DMS 273 (cell line): ENCODE measurements around the gene LYSMD2.
A peak's percentile ranks its signal among the peaks of the same experiment; 100 is the strongest.

ENCODE experiments used
- DNase-seq: peaks from one replicate; lab custom pipeline; 2025; ENCODE audit not compliant: unreplicated experiment; lab: John Stamatoyannopoulos, UW

The LYSMD2 gene

DNA sequence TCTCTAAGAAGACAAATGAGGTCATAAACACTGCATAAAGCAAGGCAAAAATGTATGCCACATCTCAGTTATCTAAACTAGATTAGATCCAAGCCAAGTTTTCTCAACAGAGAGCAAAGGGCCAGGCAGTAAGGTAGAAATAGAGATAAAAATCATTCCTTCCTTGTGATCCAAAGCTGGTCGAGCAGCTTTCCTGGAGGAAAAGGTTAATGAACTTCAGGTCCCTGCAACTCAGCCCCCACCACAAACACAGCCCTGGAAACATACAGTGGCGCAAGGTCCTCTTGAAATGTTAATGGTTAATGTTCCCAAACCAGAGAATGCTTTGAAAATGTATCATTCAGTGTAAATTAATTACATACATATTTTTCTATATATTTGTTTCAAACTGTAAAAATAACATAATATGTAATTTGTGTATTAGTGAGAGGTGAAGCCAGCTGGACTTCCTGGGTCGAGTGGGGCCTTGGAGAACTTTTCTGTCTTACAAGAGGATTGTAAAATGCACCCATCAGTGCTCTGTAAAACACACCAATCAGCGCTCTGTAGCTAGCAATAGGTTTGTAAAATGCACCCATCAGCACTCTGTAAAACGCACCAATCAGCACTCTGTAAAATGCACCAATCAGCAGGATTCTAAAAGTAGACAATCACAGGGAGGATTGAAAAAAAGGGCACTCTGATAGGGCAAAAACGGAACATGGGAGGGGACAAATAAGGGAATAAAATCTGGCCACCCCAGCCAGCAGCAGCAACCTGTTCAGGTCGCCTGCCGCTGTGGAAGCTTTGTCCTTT lies 17.1 kb downstream of the LYSMD2 start:
- DNase-seq, result no peak

DNA sequence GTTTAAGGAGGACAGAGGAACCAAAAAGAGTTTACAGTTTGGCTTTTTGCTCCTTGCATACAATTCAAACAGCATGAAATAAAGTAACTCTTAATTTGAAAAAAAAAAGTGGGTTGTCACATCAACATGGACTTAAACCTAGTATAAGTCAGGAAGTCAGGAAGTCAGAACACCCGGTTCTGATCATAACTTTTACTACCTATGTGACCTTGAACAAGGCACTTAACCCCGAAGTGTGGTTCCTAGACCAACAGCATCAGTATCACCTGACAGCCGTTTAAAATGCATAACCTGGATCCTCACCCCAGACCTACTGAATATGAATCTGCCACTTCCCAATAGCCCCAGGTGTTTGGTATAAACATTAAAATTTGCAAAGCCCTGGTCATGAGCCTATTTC lies 18.7 kb downstream of the LYSMD2 start:
- DNase-seq, result no peak

DNA sequence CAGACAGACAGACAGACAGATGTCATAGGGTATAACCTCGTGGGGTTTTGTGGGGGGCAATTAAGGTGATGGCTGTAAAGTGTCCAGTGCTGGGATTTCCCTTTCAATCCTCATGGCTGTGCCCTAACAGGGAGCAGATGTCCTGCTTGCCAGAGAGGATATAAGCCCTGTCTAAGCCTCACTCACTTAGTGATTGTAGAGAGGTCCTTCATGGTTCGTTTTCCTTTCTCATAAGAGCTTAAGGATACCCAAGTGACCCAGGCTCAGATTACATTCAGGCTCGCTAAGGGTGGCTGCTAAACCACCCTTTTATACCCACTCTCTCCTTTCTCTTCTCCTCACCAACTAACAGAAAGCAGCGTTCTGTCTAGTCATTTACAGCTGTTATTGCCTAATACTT lies 19.2 kb downstream of the LYSMD2 start:
- DNase-seq, result peak; percentile 12

DNA sequence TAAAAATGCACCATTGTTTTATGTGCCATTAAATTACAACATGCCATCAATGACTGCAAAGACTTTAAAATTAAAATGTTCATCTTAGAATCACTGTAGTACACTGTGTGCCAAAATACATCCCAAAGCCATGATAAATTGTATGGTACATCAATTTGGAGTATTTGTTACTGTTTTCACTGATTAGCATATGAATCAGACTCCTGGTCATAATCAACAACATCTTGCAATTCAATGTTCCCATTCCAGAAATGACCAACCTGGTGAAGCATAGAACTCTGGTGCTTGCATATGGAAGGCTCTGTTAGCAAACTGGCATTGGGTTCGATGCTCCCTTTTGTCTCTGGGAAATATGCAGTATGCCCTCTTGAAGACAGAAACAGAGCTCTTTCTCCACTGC lies 22.5 kb downstream of the LYSMD2 start:
- no peak for DNase-seq

DNA sequence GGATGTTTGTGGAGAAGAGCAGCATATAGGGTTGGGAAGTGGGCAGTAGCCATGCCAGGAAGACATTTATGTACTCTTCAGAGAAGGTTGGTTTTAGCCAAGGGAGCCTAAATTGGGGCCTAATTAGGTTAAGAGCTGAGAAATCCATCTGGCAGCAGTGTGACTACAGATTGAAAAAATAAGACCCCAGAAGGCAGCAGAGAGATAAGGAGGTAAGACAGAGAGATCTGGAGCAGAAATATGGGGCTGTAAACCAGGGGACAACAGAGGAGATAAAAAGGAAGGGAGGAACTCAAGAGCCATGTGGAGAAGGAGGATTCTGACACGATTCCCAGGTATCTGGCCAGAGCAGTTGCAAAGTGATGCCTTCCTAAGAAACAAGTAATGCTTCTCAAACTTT lies 23.3 kb downstream of the LYSMD2 start:
- DNase-seq, result no peak

DNA sequence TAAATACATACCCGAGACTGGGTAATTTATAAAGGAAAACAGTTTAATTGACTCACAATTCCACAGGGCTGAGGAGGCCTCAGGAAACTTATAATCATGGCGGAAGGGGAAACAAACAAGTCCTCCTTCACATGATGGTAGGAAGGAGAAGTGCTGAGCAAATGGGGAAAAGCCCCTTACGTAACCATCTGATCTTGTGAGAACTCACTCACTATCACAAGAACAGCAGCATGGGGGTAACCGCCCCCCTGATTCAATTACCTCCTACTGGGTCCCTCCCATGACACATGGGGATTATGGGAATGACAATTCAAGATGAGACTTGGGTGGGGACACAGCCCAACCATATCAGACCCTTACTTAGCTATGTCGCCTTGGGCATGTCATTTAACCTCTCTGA lies 28.4 kb downstream of the LYSMD2 start:
- DNase-seq, result no peak

DNA sequence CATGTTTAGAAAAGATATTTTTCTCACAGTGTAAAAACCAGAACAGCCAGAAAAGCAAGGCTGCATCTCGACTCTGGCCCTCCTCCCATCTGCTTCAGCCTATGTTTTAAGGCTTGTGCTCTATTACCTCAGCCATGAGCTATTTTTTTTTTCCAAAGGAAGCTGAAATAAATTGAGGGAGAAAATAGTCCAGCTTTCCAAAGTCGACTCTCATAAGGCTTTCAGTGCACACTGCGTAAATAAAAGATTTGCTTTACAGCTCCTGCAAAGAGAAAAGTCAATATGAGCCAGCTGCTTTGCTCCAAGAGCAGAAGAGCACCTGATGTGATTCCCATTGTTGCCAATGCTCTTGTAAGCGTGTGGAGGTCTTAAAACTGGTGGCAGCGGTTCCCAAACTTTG lies 29.4 kb downstream of the LYSMD2 start:
- DNase-seq, result peak; percentile 5

DNA sequence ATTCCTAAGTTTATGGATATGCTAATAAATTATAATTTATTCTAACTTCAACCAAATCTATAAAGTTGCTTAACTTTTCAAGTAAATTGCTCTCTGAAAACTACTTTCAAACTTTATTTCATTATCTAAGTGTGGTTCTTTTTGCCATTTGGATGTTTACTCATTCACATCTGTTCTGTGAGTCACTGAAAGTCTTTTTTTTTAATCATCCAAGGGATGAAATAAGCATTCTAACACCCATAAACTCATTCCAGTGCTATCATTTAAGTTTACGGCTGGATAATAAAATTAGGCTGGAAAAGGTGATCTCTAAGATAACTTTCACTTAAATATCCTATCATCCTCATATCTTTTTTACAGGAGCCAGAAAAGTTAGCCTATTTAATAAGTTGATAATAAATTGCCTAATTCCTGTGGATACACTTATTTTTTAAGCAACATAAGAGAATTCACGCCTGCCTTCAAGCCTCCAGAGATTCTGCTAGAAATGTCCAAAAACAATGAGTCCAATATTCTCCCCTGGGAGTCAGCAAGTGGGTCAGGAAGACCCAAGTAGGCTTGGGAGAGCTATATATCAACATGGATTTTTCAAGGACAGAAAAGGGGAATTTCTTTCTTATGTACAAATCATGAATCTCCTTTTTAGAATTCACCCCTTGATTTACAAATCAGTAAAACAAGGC lies 30.4 kb downstream of the LYSMD2 start:
- no peak for DNase-seq

DNA sequence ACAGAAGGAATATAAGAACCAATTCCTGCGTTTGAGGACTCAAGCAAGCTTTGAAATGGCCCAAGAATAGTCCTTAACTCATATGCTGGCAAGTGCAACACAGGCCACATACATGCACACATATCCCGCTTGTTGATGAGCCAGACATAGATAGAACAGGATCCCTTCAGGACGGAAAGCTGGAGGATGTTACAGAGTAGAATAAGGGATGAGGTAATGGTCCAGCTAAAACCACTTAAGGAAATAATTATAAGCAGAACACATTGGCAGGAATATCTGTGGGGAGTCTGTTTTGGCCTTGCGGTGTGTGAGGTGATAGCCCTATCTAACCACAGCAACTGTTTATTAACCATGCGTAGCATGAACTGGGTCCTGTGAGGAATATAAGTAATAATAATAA lies 31.2 kb downstream of the LYSMD2 start:
- DNase-seq, result no peak

DNA sequence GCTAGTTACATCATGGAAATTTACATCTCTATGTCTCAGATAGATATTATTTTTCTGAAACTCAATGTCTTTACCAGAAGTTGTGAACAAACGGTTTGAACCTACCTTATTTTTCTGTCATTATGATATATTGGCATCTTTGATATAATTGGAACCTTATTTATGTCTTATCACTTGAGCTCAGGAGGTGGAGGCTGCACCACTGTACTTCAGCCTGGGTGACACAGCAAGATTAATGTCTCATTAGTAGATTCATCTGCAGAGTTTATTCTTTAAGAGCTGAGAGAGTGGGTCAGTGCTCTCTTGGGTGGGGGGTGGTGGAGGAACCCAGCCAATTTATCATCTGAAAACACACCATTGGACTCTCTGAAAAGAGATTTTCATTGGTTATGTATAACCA lies 34.7 kb downstream of the LYSMD2 start:
- no peak for DNase-seq

DNA sequence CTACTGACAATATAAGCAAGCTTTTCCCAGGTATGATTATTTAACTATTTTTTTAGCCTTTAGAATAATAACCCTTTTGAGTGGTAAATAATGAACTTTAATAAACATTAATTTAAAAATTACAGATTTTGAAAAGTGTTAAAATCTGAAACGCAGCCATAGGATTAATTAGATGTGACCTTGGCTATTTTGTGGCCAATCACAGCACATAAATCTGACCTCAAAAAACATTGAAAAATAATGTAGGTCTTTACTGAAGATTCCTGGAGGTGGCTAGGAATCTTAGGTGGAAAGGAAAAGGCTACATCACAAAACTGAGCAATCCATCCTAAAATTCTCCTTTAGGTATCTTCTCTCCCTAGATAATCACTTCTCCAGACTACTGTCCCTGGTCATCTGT lies 38.1 kb downstream of the LYSMD2 start:
- DNase-seq, result no peak

DNA sequence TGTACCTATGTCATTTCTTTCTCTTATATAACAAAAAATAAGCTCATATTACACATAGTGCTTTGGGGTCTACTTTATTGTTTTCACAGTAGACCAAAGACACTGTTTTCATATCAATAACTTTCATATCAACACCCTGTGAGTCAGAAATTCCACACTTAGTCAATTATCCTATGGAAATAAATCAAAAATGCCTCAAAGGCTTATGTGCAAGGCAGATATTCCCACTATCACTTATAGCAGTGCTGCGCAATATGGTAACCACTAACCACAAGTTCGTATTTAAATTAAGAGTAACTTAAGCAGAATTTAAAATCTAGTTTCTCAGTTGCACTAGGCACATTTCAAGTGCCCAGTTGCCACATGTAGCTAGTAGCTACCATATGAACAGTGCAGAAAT lies 40.3 kb downstream of the LYSMD2 start:
- no peak for DNase-seq

DNA sequence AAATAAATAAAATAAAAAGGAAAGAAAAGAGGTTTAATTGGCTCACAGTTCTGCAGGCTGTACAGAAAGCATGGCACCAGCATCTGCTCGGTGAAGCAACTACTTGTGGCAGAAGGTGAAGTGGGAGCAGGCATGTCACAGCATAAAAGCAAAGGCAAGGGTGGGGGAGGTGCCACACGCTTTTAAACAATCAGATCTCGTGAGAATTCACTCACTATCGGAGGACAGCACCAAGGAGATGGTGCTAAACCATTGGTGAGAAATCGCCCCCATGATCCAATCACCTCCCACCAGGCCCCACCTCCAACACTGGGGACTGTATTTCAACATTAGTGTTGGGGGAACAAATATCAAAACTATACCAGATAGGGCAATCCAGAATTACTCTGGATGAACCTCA lies 40.9 kb downstream of the LYSMD2 start:
- DNase-seq, result peak; percentile 16

DNA sequence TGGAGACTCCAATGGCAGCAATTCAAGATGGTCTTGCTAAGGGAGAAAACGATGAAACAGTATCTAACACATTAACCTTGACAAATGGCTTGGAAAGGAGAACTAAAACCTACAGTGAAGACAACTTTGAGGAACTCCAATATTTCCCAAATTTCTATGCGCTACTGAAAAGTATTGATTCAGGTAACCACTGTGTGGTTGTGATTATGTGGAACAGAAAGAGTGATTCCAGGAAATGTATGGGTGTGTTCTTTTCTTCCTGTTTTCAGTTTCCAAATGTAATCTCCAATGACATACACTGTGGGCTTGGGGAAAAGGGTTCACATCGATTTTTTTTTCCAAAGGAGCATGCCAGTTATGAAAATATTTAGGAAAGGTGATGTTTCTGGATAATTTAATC lies 45.3 kb downstream of the LYSMD2 start:
- no peak for DNase-seq

DNA sequence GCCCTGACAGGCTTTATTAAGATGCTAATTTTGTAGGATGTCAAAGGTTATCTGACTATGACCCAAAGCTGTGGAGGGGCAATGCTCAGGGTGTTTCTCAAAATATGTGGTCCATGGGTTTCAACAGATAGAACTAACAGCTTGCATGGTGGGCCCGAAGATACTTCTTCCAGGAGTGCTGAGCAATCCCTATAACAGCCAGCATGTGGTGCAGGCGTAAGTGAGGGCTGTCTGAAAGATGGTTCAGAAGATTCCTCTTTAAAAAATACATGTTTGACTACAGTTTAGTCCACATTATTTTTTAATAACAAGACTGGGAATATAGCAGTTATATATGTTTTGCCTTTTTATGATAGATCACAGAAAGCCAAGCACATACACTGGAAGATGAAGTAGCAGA lies 48.6 kb downstream of the LYSMD2 start:
- DNase-seq, result peak; percentile 26

DNA sequence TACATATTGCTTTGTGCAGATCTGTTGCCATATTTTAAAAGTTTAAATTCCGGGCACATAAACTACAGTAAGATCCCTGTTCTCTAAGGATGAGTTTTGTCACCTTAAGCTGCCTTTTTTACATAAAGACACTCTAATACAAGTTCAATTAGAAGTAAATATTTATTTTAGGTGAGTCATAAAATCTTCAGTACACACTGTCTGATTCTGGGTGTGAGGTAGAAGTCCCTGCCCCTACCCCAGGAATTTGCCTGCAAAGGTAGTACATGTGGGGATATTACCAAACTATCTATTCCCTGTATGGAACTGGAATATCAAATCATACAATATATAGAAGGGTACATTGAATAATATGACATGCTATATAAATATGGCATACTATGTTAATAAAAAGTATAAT lies 49.9 kb downstream of the LYSMD2 start:
- DNase-seq, result no peak

DNA sequence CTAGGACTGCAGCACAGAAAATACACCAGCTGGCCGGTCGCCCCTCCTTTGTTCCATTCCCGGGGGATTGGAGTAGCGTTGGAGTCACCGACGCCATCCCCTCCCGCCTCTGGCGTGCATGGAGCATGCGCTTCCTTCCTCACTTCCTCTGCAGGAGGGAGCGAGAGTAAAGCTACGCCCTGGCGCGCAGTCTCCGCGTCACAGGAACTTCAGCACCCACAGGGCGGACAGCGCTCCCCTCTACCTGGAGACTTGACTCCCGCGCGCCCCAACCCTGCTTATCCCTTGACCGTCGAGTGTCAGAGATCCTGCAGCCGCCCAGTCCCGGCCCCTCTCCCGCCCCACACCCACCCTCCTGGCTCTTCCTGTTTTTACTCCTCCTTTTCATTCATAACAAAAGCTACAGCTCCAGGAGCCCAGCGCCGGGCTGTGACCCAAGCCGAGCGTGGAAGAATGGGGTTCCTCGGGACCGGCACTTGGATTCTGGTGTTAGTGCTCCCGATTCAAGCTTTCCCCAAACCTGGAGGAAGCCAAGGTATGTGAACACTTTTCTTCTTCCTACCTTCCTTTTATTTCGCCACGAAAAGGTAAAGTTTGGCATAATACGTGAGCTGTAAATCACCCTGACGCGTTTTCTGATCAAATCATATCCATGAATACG lies 56.0 kb downstream of the LYSMD2 start, which contains the start of gene SCG3:
TSS of gene SCG3 (plus strand) at position 201 of the 661 bp plus-strand sequence. CDS start at position 454, 253 bp downstream.
- peak; percentile 90 for DNase-seq

DNA sequence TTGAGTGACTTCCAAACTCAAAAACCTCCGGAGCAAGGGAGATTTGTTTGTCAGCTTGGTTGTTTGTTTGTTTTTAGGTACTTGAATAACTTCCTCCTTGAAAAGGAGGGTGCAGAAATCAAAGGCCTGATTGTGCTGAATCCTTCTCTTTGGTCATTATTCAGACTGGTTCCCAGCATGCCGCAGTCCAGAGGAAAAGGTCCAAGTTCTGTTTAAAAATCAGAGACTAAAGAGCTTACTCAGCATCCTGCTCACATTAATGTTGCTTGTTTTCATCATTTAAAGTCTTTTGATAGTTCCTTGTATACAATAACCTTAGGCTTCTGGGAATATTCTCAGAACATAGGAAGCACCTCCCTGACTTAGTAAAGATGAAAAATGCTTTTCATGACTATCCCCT lies 57.1 kb downstream of the LYSMD2 start:
- no peak for DNase-seq

DNA sequence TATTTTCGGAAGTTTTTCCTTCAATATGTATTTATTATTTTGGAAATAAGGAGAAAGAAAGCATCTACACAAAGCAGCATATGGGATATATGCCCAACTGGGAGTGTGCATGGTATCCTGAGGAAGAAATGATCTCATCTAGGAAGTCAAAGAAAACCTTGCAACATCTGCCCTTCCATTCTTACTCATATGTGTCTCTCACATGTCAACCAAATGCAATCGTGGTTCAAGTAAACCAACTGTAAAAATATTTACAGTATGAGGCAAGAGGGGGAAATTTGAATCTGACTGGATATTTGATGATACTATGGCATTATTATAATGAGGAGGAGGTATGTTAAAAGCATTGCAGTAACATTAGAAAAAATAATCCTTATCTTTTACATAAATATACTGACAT lies 59.4 kb downstream of the LYSMD2 start:
- peak; percentile 16 for DNase-seq

DNA sequence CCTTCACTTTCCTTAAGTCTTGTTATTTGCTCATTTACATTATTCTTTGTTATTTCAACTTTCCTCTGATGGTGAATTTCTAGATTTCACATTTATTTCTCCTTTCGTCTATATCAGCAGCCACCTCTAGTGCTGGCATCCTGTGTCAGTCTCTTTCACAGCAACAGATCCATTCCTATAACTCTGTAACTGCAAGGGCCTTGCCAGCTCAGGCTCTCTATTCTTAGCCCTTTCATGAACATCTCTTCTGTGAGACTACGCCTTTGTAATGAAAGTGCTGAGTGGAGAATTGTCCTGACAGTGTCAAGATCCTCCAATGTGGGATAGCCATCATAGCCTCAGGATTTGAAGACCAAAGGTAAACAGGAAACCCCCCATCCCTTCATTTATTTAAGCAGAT lies 60.0 kb downstream of the LYSMD2 start:
- DNase-seq, result no peak

DNA sequence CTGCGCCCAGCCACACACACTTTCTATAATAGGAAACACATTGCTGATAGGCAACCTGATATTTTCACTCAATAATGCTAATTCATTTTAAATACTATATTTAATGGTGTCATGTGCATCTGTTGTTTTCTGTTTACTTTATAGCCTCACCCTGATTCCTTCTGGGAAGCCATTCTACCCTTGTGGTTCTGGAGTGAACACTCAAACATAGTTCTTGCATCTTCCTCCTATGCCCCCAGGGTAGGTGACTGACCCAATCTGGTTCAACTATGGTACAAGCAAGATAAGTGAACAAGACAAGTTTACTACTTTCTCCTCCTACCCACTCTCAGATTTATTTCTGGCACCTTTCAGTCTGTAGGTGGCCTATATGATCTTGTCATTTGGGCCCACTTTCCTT lies 60.4 kb downstream of the LYSMD2 start:
- no peak for DNase-seq

DNA sequence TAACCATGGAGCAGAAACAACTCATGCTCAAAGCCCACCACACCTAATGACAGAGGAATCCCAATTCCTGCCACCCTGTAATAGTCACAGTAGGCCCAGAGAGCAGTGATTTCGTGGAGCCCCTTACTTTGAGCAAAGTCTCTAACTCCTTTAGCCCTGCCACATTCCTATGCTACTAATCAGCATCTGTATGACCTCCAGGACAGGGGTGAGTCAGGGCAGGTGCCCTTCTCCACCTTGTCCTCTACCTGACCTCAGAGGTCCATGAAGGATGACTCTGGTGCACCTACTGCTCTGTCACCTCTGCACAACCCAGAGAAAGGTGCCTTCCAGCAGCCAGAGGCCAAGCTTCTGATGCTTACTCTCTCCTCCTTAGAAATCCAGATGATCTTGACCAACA lies 62.2 kb downstream of the LYSMD2 start:
- no peak for DNase-seq
